Measurements from ENCODE around the gene PLIN4.
"Not testable (repeated sequence)": the region's sequence is repeated elsewhere in the genome, so short reads cannot be mapped to it uniquely, and the experiment has no call there.

PLIN4 gene, protein sequence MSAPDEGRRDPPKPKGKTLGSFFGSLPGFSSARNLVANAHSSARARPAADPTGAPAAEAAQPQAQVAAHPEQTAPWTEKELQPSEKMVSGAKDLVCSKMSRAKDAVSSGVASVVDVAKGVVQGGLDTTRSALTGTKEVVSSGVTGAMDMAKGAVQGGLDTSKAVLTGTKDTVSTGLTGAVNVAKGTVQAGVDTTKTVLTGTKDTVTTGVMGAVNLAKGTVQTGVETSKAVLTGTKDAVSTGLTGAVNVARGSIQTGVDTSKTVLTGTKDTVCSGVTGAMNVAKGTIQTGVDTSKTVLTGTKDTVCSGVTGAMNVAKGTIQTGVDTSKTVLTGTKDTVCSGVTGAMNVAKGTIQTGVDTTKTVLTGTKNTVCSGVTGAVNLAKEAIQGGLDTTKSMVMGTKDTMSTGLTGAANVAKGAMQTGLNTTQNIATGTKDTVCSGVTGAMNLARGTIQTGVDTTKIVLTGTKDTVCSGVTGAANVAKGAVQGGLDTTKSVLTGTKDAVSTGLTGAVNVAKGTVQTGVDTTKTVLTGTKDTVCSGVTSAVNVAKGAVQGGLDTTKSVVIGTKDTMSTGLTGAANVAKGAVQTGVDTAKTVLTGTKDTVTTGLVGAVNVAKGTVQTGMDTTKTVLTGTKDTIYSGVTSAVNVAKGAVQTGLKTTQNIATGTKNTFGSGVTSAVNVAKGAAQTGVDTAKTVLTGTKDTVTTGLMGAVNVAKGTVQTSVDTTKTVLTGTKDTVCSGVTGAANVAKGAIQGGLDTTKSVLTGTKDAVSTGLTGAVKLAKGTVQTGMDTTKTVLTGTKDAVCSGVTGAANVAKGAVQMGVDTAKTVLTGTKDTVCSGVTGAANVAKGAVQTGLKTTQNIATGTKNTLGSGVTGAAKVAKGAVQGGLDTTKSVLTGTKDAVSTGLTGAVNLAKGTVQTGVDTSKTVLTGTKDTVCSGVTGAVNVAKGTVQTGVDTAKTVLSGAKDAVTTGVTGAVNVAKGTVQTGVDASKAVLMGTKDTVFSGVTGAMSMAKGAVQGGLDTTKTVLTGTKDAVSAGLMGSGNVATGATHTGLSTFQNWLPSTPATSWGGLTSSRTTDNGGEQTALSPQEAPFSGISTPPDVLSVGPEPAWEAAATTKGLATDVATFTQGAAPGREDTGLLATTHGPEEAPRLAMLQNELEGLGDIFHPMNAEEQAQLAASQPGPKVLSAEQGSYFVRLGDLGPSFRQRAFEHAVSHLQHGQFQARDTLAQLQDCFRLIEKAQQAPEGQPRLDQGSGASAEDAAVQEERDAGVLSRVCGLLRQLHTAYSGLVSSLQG (N-terminal part only)

DNA sequence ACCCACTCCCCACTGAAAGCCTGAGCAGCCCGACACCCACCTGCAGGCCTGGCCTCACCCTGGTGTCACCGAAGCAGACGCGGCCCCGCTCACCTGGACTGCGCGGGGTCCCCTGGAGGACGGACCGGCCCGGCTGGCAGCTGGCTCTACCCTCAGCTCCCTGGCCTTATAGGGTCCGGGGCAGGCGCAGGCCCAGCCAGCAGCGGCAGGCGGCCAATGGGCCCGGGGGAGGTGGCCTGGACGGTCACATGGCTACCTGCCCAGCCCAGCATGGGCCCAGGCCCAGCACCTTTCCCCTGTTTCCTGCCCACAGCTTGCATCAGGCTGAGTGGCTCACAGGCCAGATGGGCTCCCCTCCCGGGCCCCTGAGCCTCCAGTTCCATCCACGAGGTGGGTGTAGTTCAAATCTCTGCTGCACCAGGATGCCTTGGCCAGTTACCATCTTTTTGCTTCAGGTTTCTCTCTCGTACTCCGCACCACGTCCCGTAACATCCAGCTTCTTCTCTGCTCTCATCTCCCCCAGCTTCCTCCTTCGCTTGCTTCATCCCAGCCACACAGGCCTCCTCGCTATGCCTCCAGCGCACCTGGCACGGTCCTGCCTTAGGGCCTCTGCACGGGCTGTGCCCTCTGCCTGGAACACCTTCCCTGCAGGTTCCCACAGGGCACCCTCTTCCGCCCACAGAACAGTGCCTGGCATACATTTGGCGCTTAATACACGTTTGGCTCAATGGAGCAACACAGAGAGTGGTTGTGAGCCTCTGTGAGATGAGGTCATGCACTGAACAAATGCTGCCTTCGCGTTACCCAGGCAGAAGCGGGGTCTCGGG, at the start of gene PLIN4:
Gene PLIN4 (minus strand): TSS at position 142 of the 827 bp plus-strand sequence. CDS start 214 bp downstream, outside the sequence.
- DNase-seq, result no peak

DNA sequence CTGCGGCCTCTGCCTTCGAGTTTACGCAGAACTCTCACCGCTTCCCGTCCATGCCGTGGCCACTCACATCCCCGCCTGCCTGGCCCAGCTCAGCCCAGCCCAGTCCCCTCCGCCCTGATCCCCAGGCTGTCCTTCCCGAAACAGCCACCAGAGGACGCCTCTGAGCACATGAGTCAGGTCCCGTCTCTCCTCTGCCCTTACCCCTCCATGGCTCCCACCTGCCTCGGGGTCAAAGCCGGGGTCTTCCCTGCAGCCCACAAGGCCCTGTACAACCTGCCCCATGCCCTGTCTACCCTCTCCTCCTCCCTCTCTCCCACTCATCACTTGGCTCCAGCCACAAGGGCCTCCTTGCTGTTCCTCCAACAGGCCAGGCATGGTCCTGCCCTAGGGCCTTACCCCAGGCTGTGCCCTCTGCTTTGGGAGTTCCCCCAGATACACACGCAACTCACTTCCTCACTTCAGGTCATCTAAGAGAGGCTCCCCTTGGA, 49.3 kb upstream of the PLIN4 start:
- no peak for DNase-seq

DNA sequence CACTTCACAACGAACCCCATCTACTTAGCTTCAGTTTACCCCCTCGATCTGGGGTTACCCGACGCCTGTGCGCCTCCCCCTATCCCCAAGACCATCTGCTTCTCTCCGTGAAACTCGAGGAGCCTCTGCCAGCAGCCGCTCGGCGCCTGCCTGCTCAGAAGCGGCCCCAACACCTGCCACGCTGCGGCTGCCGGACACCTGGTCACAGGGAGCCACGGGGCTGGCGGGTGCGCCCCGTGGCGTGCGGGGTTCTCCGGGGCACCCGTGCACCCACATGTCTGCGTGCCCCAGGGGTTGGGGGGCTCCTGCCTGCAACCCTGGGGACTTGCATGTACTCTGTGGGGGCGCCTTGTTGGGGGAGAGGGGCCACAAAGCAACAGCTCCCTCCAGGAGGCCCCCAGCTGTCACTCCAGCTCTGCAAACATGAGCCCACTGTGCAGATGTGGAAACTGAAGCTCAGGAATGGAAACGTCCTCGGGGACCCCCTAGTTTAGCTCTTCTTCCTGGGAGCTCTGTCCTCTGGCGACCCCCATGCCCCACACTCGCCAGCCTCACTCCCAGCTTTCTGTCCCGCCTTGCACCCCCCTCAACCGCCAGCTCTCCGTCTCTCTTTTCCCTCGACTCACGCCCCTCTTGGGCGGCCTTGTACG, 48.2 kb upstream of the PLIN4 start:
- DNase-seq, result peak; percentile 74

DNA sequence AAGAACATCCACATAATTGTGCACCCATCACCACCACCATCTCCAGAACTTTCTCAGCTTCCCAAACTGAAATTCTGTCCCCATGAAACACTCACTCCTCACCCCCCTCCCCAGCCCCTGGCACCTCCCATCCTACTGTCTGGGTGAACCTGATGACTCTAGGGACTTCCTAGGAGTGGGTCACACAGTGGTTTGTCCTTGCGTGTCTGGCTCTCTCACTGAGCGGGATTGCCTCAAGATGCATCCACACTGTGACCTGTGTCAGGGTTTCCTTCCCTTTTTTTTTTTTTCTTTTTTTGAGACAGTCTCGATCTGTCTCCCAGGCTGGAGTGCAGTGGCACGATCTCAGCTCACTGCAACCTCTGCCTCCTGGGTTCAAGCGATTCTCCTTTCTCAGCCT, 45.3 kb upstream of the PLIN4 start:
- DNase-seq, result not testable (repeated sequence)

DNA sequence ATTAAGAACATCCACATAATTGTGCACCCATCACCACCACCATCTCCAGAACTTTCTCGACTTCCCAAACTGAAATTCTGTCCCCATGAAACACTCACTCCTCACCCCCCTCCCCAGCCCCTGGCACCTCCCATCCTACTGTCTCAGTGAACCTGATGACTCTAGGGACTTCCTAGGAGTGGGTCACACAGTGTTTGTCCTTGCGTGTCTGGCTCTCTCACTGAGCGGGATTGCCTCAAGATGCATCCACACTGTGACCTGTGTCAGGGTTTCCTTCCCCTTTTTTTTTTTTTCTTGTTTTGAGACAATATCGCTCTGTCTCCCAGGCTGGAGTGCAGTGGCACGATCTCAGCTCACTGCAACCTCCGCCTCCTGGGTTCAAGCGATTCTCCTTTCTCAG, 43.8 kb upstream of the PLIN4 start:
- DNase-seq, result not testable (repeated sequence)

DNA sequence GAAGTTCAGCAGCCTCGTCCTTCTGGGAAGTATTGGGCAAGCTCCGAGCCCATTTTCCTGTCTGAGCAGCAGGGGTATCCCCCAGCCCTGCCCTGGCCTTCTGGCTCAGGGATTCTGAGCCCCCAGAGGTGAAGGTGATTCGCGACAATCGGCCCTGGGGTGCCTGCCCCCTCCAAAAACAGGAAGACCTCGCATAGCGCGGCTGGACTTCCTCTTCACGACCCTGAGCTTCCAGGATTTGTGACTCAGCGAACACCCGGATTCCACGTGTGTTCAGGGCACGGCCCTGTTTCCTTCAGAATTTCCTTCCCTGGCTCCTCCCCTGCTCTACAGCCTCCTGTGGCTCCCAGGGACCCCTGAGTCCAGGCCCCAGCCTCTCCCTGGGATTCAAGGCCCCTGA, 41.3 kb upstream of the PLIN4 start, which contains the start of gene SEMA6B:
Gene SEMA6B (minus strand): TSS at position 116 of the 400 bp plus-strand sequence. CDS start 1,227 bp downstream, outside the sequence.
- no peak for DNase-seq

DNA sequence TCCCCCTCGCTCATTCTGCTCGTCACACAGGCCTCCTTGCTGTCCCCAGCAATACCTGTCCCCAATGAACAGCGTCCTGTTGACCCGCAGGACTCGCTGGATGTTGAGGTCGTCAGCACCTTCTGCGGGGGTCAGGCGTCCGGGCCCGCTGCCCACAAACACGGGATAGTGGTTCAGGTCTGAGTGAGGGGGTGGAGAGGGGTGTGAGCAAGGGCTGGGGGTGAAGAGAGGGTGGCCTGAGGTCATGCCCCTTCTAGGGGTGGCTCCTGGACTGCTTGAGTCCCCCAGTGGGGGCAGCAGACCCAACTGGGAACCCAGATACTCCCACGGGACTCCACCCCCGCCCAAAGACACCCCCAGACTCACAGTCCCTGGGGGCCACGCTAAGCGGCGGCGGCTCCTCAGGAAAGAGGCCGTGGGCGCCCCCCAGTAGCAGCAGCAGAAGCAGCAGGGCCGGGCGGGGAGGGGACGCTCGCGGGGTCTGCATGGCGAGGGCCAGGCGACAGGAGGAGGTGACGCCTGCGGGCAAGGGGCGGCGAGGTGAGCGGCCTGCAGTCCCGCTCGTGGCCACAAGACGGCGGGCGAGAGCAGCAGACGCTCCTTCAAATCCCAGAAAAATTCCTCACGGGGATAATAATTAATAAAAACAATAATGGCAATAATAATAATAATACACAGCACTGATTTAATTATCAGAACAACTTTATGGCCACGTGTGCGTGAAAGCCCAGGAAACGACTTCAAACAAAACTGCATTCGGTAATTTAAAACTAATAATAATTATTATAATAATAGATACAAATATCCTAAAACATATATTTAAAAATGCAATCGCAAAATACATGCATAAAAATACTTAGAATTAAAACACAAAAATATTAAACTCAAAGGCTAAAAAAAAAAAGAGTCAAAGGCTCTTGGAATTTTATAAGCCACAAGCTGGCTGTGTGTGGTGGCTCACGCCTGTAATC, 40.0 kb upstream of the PLIN4 start:
- DNase-seq, result no peak

DNA sequence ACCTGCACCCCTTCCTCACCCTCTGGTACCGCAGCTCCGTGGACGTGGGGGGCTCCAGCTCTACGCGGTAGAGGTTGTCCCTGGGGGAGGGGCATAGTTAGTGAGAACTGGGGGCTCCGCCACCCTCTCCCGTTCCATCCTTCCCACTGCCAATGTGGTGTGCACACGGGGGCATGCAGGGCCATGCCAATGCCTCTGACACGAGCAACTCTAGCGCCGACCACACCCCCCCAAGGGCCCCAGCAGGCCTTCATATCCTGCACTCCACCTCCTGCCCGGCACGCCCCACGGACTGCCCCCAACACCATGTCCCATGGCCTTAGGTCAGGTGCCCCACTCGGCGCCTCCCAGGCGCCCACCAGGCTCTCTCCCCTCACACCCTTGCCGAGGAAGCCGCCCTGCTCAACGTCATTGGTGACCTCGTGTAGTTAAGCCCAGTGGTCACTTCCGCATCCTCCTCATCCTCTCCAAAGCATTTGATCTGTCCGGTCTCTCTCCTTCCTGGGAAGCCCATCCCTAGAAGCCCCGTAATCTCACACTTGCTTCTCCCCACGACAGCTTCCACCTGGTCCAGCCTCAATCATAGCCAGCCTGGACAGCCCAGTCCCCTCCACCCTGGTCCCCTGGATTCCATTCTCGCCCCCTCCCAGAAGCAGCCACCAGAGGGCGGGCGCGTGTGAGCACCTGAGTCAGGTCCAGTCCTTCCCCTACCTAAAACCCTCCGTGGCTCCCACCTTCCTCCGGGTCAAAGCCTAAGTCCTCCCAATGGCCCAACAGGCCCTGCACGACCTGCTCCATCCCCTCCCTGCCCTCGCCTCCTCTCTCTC, 39.1 kb upstream of the PLIN4 start:
- DNase-seq, result no peak

DNA sequence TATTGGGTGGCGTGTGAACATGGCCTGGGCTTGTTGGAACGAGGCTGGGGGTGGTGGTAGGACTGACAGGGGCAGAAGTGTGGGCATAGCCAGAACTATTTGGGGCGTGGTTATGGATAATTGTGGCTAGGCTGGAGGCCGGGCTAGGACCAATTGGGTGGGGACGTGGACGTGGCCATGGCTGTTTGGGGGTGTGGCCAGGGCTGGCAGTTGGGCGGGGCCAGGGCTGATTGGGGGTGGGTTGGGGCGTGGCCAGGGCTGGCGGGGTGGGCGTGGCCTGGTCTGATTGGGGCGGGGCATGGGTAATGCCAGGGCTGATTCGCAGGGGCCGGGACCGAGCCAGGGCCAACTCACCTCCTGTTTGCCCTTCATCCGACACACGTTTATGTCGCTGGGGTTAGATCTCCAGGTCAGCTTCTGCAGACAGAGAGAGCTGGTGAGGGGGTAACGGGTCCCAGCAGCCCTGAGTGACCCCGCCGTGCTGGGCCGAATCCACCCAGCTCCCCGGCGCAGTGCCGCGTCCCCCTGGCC, 38.4 kb upstream of the PLIN4 start:
- no peak for DNase-seq

DNA sequence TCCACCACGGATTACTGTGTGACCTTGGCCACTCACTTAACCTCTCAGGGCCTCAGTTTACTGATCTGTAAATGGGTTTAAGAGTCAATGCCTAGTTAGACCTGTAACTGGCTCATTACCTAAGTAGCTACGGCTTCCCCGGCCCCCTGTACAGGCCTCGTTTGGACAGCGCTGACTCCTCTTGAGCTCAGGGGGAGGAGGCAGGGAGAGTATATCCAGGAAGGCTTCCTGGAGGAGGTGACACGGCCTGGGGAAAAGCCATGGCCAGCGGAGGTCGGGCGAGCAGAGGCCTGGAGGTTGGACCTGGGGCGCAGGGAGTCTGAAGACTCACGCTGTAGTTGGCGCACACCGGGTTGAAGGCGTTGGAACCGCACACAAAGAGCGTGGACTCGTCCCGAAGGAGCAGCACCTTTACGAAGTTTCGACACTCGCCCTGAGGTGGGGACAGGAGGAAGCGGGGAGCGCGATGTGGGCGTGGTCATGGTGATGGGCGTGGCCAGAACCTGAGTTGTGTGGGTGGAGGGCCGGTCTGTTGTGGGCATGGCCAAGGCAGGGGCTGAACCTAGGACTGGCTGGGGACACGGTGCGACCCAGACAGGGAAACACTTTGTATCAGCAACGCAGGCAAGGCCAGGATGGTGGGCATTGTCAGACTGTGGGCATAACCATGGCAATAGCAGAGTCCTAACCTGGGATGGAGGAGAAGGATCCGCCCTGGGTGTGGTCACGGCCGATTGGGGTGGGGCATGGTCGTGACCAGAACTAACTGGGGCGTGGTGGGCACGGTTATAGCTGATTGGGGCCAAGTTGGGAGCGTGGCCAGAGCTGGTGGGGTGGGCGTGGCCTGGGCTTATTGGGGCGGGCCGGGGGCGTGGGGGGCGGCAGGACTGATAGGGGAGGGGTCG, 37.6 kb upstream of the PLIN4 start:
- no peak for DNase-seq

DNA sequence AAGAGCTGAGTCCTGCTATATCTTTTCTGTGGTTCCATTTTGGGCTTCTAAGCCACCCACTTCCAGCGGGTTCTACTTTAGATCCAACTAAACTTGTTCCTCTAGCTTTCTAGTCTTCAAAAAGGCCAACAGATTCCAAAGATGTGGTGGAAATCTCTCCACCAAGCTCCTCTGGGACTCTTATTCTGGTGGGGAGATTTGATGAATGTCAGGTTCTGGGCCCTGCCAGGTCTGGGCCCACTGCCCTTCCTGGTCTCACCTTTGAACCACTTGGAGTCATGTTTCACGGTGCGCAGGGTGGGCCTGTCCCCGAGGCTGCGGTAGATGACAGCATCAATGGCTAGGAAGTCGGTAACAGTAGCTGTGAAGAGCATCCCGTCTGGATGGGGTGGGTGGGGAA, 36.4 kb upstream of the PLIN4 start:
- DNase-seq, result no peak

DNA sequence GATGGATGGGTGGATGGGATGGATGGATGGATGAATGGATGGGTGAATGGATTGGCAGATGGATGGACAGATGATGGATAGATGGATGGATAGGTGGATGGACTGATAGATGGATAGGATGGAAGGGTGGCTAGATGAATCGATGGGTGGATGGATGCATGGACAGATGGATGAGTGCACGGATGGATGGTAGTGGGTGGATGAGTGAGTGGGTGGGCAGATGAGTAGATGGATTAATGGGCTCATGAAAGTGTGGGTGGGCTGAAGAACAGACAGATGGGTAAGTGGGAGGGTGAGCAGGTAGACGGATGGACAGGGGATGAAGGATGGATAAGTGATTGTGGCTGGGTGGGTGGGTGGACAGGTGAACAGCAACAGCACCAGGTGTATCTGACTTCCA, 35.5 kb upstream of the PLIN4 start:
- no peak for DNase-seq

DNA sequence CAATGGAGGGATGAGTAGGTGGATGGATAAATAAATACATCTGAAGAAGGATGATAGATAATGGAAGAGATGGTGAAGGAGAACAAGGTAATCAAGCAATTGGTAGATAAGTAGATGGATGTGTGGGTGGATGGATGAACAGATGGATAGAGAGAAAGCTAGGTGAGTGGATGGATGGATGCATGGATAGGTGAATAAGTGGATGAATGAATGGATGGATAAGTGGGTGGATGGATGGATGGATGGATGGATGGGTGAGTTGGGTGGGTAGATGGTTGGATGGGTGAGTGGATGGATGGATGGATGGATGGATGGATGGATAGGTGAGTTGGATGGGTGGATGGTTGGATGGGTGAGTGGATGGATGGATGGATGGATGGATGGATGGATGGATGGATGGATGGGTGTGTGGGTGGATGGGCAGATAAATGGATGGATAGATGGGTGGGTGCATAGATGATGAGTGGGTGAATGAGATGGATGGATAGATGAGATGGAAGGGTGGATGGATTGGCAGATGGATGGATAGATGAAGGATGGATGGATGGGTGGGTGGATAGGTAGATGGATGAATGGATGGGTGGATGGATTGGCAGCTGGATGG, 34.9 kb upstream of the PLIN4 start:
- no peak for DNase-seq

DNA sequence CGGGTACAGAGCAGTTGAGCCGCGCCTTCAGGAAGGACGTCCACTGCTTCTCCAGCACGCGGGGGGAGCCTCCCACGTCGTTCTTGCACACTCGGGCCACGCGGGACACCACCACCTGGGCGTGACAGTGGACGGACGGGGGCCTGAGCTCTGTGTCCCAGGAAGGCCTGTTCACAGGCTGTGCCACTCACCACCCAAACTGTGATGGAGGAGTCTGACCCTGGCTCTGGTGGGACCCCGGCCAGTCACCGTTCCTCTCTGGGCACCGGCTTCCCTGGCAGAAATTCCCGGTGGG, 34.2 kb upstream of the PLIN4 start:
- no peak for DNase-seq

DNA sequence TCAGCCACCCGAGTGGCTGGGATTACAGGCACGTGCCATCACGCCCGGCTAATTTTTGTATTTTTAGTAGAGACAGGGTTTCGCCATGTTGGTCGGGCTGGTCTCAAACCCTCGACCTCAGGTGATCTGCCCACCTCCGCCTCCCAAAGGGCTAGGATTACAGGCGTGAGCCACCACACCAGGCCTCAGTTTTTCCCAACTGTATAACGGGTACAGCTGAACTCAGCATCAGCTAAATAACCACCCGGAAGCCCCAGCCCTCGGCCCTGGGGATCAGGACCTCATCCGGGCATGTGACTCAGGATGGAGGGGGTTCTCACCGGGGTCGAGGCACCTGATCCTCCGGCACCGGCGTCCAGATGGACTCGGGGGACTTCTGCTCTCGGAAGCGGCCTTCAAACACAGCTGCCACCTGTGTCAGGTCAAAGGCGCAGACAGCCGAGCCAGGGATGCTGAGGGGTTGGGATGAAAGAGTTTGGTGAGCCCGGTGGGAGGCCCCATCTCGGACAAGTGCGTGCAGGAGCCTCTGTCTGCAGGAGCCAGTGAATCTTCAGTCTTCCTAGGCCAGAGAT, 32.3 kb upstream of the PLIN4 start:
- no peak for DNase-seq

DNA sequence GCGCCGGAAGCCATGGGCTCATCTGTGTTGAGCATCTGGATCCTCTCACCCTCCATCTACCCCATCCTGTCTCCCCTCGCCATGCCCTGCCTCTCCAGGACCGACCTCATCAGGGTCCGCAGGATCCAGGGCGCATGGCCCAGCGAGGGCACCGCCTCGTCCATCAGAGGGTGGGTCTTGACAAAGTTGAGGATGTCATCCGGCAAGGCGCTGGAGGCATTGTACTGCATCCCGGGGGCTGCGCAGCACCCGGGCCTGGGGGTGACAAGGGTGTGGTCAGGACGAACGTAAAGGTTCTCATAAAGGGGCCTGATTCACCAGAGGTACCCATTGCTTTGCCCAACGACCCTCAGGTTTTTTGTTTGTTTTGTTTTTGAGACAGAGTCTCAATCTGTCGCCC, 31.7 kb upstream of the PLIN4 start:
- no peak for DNase-seq

DNA sequence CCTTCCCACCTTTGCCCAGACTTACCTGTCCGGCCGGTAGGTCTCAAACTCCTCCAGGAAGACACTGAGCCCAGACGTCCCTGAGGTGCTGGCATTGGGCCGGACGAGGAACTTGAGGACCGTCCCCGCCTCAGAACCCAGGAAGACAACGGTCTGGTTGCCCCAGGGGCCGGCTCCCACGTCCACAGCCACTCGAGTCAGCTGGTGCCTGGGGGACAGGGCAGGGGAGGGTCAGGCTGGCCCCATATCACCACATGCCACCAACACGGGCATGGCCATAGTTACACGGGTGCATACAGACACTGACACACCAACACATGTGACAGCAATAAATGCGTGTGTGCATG, 29.9 kb upstream of the PLIN4 start:
- no peak for DNase-seq
